SU-DHL-6 (cell line): ENCODE data around the gene TSKU.

Source experiments
- H2AFZ ChIP-seq: fragments of 200-600 bp; sonication (generic); 2 replicates; pipeline ENCODE4 v1.6.1; 2014; ENCODE audit warnings: low read depth, mild to moderate bottlenecking, moderate library complexity, mixed read lengths, antibody characterized with exemption, low read length; ENCODE audit not compliant: severe bottlenecking
- H3F3A ChIP-seq: fragments of 200-600 bp; shearing (Covaris generic); 2 replicates; pipeline ENCODE4 v1.6.0; 2016; ENCODE audit warnings: antibody characterized with exemption, mild to moderate bottlenecking; ENCODE audit not compliant: insufficient read depth
- H3K27ac ChIP-seq: fragments of 200-600 bp; sonication (generic); 2 replicates; pipeline ENCODE4 v1.5.1; 2016; ENCODE audit warnings: low read depth, mild to moderate bottlenecking, low read length, moderate library complexity, mixed read lengths
- H3K27me3 ChIP-seq: fragments of 200-600 bp; sonication (generic), shearing (Covaris generic); 2 replicates; pipeline ENCODE4 v1.6.0; 2014; ENCODE audit warnings: mild to moderate bottlenecking, low read length
- H3K36me3 ChIP-seq: fragments of 200-600 bp; sonication (generic); 2 replicates; pipeline ENCODE4 v1.6.1; 2014; ENCODE audit warnings: mild to moderate bottlenecking, low read length, mixed read lengths
- H3K4me2 ChIP-seq: fragments of 300-600, 200-600 bp; shearing (Covaris generic), sonication (generic); 2 replicates; pipeline ENCODE4 v1.6.0; 2014; ENCODE audit warnings: low read length, low read depth, mild to moderate bottlenecking; ENCODE audit not compliant: poor library complexity, severe bottlenecking
- H3K4me3 ChIP-seq: fragments of 200-600 bp; sonication (generic); 2 replicates; pipeline ENCODE4 v1.5.1; 2014; ENCODE audit warnings: antibody characterized with exemption, low read length, mild to moderate bottlenecking, mixed read lengths; ENCODE audit not compliant: insufficient read depth, poor library complexity, severe bottlenecking
- H3K79me2 ChIP-seq: fragments of 200-600 bp; sonication (generic); 2 replicates; pipeline ENCODE4 v1.6.1; 2014; ENCODE audit warnings: mild to moderate bottlenecking, low read length, moderate library complexity; ENCODE audit not compliant: insufficient read depth
- H3K9ac ChIP-seq: fragments of 200-600 bp; sonication (generic); 2 replicates; pipeline ENCODE4 v1.7.0; 2014; ENCODE audit warnings: mild to moderate bottlenecking, low read length
- H3K9me2 ChIP-seq: fragments of 200-600 bp; sonication (generic); replicated peaks from 2 replicates; pipeline ENCODE4 v1.6.1; 2014; ENCODE audit warnings: low read length; ENCODE audit not compliant: insufficient read depth
- H3K9me3 ChIP-seq: fragments of 200-600 bp; sonication (generic); 2 replicates; pipeline ENCODE4 v1.6.1; 2014; ENCODE audit warnings: low read length, mixed read lengths; ENCODE audit not compliant: insufficient read depth
- H4K20me1 ChIP-seq: fragments of 200-600 bp; sonication (generic); 2 replicates; pipeline ENCODE4 v1.6.1; 2014; ENCODE audit warnings: low read depth, mild to moderate bottlenecking, antibody characterized with exemption, low read length, moderate library complexity, mixed read lengths
- EZH2phosphoT487 ChIP-seq: fragments of 200-600 bp; sonication (generic), shearing (Covaris generic); conservative IDR thresholded peaks from 2 replicates; pipeline ENCODE4 v1.6.1; 2018; ENCODE audit warnings: mild to moderate bottlenecking, antibody characterized with exemption, low read length, moderate library complexity, mixed read lengths
- TF ChIP-seq, protein P1 (sequence below): fragments of 200-600 bp; sonication (generic); IDR thresholded peaks from one replicate; pipeline ENCODE4 v1.5.1; 2017; ENCODE audit warnings: antibody characterized with exemption, mild to moderate bottlenecking, low read length, moderate library complexity; ENCODE audit not compliant: insufficient read depth, poor library complexity, severe bottlenecking

TSKU gene

DNA sequence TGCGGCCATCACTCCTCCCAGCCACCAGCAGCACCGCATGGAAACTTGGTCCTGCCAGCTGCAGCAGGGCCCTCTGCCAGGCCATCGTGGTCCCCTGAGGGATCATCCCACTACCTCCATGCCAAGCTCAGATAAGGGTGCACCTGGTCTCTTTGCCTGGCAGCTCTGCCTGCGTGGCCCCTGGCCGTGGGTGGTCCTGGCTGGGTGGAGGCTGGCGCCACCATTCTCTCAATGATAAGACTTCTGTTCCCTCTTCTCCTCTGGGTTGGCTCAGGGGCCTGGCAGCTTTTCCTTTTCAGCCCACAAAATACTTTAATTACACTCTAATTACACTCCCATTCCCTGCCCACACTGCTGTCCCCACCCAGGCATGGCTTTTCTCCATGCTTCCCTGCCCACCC, 26.8 kb upstream of the TSKU start:
- Histone ChIP-seq H3F3A (no peaks in the 10 kb centered on the region), H2AFZ (no peak overlapping the region), H3K27ac (no peak overlapping the region), H3K27me3 (no peaks in the 10 kb centered on the region), H3K9me2 (no peaks in the 10 kb centered on the region), H3K4me3 (no peak overlapping the region), H3K36me3 (no peaks in the 10 kb centered on the region), H3K9me3 (no peaks in the 10 kb centered on the region), H3K79me2 (no peaks in the 10 kb centered on the region), H4K20me1 (no peaks in the 10 kb centered on the region), H3K9ac (no peak overlapping the region), H3K4me2 (no peak overlapping the region)
- TF ChIP-seq, protein P1, sequence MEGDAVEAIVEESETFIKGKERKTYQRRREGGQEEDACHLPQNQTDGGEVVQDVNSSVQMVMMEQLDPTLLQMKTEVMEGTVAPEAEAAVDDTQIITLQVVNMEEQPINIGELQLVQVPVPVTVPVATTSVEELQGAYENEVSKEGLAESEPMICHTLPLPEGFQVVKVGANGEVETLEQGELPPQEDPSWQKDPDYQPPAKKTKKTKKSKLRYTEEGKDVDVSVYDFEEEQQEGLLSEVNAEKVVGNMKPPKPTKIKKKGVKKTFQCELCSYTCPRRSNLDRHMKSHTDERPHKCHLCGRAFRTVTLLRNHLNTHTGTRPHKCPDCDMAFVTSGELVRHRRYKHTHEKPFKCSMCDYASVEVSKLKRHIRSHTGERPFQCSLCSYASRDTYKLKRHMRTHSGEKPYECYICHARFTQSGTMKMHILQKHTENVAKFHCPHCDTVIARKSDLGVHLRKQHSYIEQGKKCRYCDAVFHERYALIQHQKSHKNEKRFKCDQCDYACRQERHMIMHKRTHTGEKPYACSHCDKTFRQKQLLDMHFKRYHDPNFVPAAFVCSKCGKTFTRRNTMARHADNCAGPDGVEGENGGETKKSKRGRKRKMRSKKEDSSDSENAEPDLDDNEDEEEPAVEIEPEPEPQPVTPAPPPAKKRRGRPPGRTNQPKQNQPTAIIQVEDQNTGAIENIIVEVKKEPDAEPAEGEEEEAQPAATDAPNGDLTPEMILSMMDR = no peak

DNA sequence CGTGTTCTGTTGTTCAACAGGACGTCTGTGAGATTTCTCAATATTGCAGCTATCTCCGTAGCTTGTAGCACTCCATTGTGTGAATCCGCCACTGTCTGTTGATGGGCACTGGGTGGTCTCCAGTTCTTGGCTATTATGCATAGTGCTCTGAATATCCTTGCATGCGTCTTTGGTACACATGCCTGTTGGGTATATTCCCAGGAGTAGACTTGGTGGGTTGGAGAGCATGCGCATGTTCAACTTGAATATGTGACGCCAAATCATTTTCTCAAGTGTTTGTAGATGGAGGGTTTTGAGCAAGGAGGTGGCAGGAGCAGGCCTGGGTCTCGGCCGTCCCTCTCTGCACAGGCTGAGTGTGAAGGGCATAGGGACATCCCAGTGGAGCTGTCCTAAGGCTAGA, 24.8 kb upstream of the TSKU start:
- Histone ChIP-seq H3F3A (no peaks in the 10 kb centered on the region), H3K9me2 (no peaks in the 10 kb centered on the region), H3K36me3 (no peaks in the 10 kb centered on the region), H3K9ac (no peak overlapping the region), H3K4me2 (no peak overlapping the region), H4K20me1 (no peaks in the 10 kb centered on the region), H3K27ac (no peak overlapping the region), H3K4me3 (no peak overlapping the region), H3K27me3 (no peaks in the 10 kb centered on the region), H3K79me2 (no peaks in the 10 kb centered on the region), H3K9me3 (no peaks in the 10 kb centered on the region), H2AFZ (no peak overlapping the region)
- TF ChIP-seq EZH2phosphoT487 = no peak
- TF ChIP-seq, protein P1 = no peak

DNA sequence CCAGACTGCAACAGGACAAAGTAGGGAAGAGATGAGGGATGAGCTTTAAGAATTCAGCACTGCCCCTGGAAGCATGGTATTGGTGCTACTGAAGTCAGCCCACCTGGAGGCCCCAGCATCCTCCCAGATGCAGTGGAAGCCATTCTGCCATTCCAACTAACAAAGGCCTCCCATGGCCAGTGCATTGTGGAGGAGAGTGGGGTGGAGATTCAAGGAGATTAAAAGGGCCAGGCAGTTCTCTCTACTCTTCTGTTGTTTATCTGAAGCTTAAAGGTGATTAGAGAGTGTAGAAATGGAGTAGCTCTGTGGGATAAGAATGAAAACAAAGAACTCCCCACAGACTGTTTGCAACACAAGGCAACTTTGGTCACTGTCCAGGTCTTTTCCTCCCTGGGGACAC, 24.1 kb upstream of the TSKU start:
- H3K36me3 ChIP-seq = no peaks in the 10 kb centered on the region
- H3K9me2 ChIP-seq = no peaks in the 10 kb centered on the region
- H4K20me1 ChIP-seq = no peaks in the 10 kb centered on the region
- H3F3A ChIP-seq = no peaks in the 10 kb centered on the region
- TF ChIP-seq, protein P1 = no peak
- no peak overlapping the region for H2AFZ ChIP-seq
- H3K4me2 ChIP-seq = no peak overlapping the region
- H3K4me3 ChIP-seq = no peak overlapping the region
- no peak overlapping the region for H3K27ac ChIP-seq
- no peak overlapping the region for H3K9ac ChIP-seq
- no peaks in the 10 kb centered on the region for H3K27me3 ChIP-seq
- no peaks in the 10 kb centered on the region for H3K79me2 ChIP-seq
- no peaks in the 10 kb centered on the region for H3K9me3 ChIP-seq

DNA sequence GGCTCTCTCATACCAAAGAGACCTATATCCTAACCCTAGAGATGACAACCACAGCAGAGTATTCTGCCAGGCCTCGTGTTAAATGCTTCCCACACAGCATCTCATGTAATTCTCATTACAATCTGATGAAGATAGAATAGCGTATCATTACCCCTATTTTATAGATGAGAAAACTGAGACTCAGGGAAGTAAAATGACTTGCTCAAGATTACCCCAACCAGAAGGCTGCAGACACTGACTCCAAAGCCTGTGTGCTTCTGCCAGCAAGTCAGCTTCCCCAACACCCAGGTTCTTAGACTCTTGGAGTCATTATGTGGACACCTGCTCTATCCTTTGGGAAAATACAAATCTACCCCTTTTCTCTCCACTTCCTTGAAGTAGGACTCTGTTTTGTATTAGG, 23.6 kb upstream of the TSKU start:
- Histone ChIP-seq H3K4me3 (no peak overlapping the region), H3K4me2 (no peak overlapping the region), H3K9me2 (no peaks in the 10 kb centered on the region), H3K9ac (no peak overlapping the region), H3K27me3 (no peaks in the 10 kb centered on the region), H3K79me2 (no peaks in the 10 kb centered on the region), H3K27ac (no peak overlapping the region), H3F3A (no peaks in the 10 kb centered on the region), H4K20me1 (no peaks in the 10 kb centered on the region), H3K36me3 (no peaks in the 10 kb centered on the region), H3K9me3 (no peaks in the 10 kb centered on the region), H2AFZ (no peak overlapping the region)
- TF ChIP-seq, protein P1 = no peak
- TF ChIP-seq EZH2phosphoT487 = no peak
